GM12872 (cell line): ENCODE measurements around the gene TMEM217.

Experiments
- CTCF ChIP-seq: IDR thresholded peaks from 3 replicates; pipeline ENCODE4 v1.5.1; 2011; ENCODE audit warnings: low read depth, mild to moderate bottlenecking, low read length, moderate library complexity; ENCODE audit not compliant: insufficient read depth

TMEM217 gene

GRCh38 chr6:37302086-37302686, 44.2 kb upstream of the TMEM217 start:
- TF ChIP-seq CTCF = no peak

- no peak for TF ChIP-seq CTCF
Measured at GRCh38 chr6:37299990-37300389, 42.0 kb upstream of the TMEM217 start.

- no peak for TF ChIP-seq CTCF
Measured at GRCh38 chr6:37298958-37299357, 41.0 kb upstream of the TMEM217 start.

- TF ChIP-seq CTCF = no peak
Measured at GRCh38 chr6:37293426-37293825, 35.5 kb upstream of the TMEM217 start.

- no peak for TF ChIP-seq CTCF
Measured at GRCh38 chr6:37289931-37290330, 32.0 kb upstream of the TMEM217 start.

- TF ChIP-seq CTCF = no peak
Measured at GRCh38 chr6:37288247-37288646, 30.3 kb upstream of the TMEM217 start.

- no peak for TF ChIP-seq CTCF
Measured at GRCh38 chr6:37287519-37288157, 29.7 kb upstream of the TMEM217 start.
